Osteocyte (in vitro differentiated cells): ENCODE data around the gene EPB41L2. TPM values are rescaled to one million over a fixed set of nuclear protein-coding genes. Genes with fewer than 3 reads are reported as not detected.

ENCODE experiments used
- DNase-seq: peaks from one replicate; pipeline ENCODE4 v3.0.0; 2021; ENCODE audit warnings: mixed read lengths; ENCODE audit not compliant: unreplicated experiment; ENCODE audit errors: extremely low spot score
- H3K27ac Mint-ChIP-seq: one replicate; pipeline ENCODE4 v1.8.0; 2021; ENCODE audit warnings: mild to moderate bottlenecking, mixed read lengths; ENCODE audit not compliant: unreplicated experiment
- H3K27me3 Mint-ChIP-seq: one replicate; pipeline ENCODE4 v1.8.0; 2021; ENCODE audit warnings: mixed read lengths; ENCODE audit not compliant: unreplicated experiment
- H3K36me3 Mint-ChIP-seq: one replicate; pipeline ENCODE4 v1.8.0; 2021; ENCODE audit warnings: mixed read lengths; ENCODE audit not compliant: unreplicated experiment
- H3K4me1 Mint-ChIP-seq: one replicate; pipeline ENCODE4 v1.8.0; 2021; ENCODE audit warnings: mixed read lengths; ENCODE audit not compliant: unreplicated experiment
- H3K4me3 Mint-ChIP-seq: one replicate; pipeline ENCODE4 v1.8.0; 2021; ENCODE audit warnings: mild to moderate bottlenecking, moderate library complexity, mixed read lengths; ENCODE audit not compliant: unreplicated experiment
- H3K9me3 Mint-ChIP-seq: one replicate; pipeline ENCODE4 v1.8.0; 2021; ENCODE audit warnings: mixed read lengths; ENCODE audit not compliant: unreplicated experiment
- total RNA-seq: library from RNA; stranded (reverse); gene quantifications from 2 replicates; pipeline ENCODE4 v1.2.1, GENCODE V29; 2021
- TF ChIP-seq, protein P1 (sequence below): fragments of 200-600 bp; sonication (generic); IDR thresholded peaks from 2 replicates; pipeline ENCODE4 v1.5.0; 2021; ENCODE audit warnings: antibody characterized with exemption, mild to moderate bottlenecking, moderate library complexity

The EPB41L2 gene
- total RNA-seq, 1 donor from 2014 or later = 65.3 TPM

DNA sequence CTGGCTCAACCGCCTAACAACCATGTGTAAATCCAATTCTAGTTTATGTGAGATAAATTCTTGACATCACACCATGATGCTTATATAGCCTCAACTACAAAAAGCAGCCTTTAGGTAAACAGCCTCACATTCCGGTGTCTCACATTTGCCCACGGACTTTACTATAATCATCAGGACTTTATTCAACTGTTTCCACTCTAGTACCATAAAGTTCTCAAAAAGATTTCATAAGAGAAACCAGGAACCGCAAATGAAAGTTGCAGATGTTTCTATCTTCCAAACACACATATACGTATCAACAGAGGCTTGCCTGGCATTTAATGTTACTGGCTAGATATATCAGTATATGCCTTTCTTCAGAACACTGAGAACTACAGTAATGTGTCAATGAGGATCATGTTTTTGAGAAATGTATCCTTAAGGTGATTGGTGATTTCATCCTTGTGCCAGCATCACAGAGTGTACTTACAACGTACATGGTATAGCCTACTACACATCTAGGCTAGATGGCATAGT, 80.0 kb downstream of the EPB41L2 start:
- Mint-ChIP-seq H3K27ac (no peak overlapping the region), H3K36me3 (no peaks in the 10 kb centered on the region), H3K4me3 (no peak overlapping the region), H3K9me3 (no peaks in the 10 kb centered on the region), H3K27me3 (no peaks in the 10 kb centered on the region), H3K4me1 (peaks cover 7% of the 10 kb centered on the region)
- no peak for DNase-seq
- TF ChIP-seq, protein P1, sequence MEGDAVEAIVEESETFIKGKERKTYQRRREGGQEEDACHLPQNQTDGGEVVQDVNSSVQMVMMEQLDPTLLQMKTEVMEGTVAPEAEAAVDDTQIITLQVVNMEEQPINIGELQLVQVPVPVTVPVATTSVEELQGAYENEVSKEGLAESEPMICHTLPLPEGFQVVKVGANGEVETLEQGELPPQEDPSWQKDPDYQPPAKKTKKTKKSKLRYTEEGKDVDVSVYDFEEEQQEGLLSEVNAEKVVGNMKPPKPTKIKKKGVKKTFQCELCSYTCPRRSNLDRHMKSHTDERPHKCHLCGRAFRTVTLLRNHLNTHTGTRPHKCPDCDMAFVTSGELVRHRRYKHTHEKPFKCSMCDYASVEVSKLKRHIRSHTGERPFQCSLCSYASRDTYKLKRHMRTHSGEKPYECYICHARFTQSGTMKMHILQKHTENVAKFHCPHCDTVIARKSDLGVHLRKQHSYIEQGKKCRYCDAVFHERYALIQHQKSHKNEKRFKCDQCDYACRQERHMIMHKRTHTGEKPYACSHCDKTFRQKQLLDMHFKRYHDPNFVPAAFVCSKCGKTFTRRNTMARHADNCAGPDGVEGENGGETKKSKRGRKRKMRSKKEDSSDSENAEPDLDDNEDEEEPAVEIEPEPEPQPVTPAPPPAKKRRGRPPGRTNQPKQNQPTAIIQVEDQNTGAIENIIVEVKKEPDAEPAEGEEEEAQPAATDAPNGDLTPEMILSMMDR = no peak

DNA sequence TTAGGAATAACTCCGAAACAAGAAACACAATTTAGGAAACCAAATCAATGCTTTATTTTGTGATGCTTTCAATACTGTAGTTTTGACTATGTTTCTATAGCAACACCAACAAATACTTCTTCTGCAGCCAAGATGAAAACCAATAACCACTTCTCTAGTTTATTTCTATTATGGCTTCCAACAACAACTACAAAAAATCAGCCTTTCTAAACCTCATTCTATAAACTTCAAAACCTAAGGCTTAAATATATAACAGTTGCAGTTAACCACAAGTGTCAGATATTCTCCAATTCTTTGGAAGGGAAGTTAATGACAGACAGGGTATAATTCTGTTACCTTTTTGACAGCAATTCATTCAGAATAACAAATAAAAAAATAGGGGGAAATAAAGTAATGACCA, 80.9 kb downstream of the EPB41L2 start:
- Mint-ChIP-seq H3K4me1 (peaks cover 7% of the 10 kb centered on the region), H3K27ac (no peak overlapping the region), H3K4me3 (no peak overlapping the region), H3K27me3 (no peaks in the 10 kb centered on the region), H3K36me3 (no peaks in the 10 kb centered on the region), H3K9me3 (no peaks in the 10 kb centered on the region)
- TF ChIP-seq, protein P1 = no peak
- DNase-seq = no peak

DNA sequence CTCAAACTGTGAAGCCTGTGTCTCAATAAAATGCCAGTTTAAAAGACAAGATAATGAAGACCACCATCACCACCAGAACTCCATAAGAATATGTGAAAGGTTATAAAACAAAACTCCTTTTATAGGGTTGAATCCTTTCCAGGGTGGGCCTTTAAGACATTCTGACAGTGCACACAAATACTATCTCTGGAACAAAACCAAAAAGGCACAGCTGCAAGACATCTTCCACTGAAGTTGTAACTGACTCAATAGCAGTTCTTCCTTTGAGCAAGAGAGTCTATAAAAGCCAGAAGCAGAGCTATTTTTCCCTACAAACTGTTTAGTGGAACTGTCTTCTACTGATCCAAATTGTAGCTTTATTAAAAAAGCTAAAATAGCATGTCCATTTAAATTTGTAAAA, 81.6 kb downstream of the EPB41L2 start:
- Mint-ChIP-seq H3K27ac (no peak overlapping the region), H3K36me3 (no peaks in the 10 kb centered on the region), H3K27me3 (no peaks in the 10 kb centered on the region), H3K9me3 (no peaks in the 10 kb centered on the region), H3K4me3 (no peak overlapping the region), H3K4me1 (peaks cover 7% of the 10 kb centered on the region)
- no peak for DNase-seq
- TF ChIP-seq, protein P1 = no peak

DNA sequence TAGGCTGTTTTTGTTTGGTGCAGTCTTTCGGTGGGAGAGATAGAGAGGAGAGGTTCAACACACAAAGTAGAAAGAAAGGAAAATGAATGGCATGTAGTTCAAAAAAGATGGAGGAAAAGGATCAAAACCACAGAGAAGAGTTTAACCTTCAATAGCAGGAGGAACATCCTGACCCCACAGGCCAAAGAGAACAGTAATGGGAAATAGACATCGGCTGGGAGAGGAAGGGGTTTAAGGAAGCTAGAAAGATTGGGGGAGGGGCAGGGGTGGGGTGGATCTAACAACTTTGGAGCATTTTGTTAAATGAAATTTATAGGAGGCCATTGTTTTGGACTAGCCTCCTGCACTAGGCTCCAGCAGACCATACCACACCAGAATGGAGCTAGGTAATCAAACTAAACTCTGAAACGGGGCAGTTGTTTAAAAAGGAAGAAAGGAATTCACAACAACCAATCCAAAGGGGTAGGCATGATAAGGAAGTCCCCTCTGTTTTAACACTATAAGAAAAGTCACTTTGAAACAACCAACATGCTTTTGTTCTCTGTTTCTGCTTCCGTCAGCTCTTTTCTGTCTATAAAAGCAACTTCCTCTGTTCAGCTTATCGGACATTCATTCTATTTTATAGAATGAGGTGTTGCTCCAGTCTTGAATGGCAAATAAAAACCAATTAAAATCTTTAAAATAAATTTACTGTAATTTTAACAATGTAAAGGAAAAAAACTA, 82.6 kb downstream of the EPB41L2 start:
- Mint-ChIP-seq H3K36me3 (no peaks in the 10 kb centered on the region), H3K27me3 (no peaks in the 10 kb centered on the region), H3K27ac (no peak overlapping the region), H3K4me1 (peaks cover 7% of the 10 kb centered on the region), H3K9me3 (no peaks in the 10 kb centered on the region), H3K4me3 (no peak overlapping the region)
- no peak for DNase-seq
- TF ChIP-seq, protein P1 = no peak

DNA sequence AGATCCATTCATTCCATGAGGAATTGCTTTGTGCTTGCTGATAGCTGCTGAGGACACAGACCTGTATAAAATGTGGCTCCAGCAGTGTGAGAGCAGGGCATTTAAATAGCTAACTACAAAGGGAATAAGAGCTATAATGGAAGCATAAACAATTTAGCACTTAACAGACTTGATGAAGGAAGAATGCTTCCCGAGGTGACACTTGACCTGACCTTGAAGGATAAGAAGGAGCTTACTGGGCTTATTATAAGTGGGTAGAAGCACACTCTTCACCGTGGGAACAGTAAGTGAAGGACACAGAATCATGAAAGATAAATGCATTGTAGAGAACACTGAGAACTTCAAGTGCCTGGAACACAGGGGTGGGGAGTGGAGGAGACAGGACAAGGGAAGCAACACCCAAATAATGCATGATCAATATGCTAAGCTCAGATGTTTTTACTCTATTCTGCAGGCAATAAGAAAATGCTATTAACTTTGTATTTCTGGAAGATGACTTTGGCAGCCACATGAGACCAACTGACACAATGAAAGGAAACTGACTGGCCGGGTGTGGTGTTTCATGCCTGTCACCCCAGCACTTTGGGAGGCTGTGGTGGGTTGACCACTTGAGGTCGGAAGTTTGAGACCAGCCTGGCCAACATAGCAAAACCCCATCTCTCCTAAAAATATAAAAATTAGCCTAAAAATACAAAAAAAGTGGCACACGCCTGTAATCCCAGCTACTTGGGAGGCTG, 84.2 kb downstream of the EPB41L2 start:
- Mint-ChIP-seq H3K4me1 (peaks cover 9% of the 10 kb centered on the region), H3K4me3 (no peak overlapping the region), H3K27me3 (no peaks in the 10 kb centered on the region), H3K27ac (no peak overlapping the region), H3K9me3 (no peaks in the 10 kb centered on the region), H3K36me3 (no peaks in the 10 kb centered on the region)
- DNase-seq = no peak
- TF ChIP-seq, protein P1 = no peak
